H1 (cell line): Measurements from ENCODE around the gene MYL6B. TPM values are rescaled to one million over a fixed set of nuclear protein-coding genes. Genes with fewer than 3 reads are reported as not detected.

ENCODE experiments used
- CTCF ChIA-PET: fragments of 300-600 bp; sonication (Branson Sonifier 250); formaldehyde crosslinking; loops from one replicate; lab custom pipeline; 2021; ENCODE audit not compliant: partially characterized antibody; lab: Charles Lee
- POLR2A ChIA-PET: fragments of 300-600 bp; sonication (Branson Sonifier 250); formaldehyde crosslinking; loops from one replicate; lab custom pipeline; 2021; ENCODE audit warnings: inconsistent platforms; ENCODE audit not compliant: partially characterized antibody; lab: Charles Lee
- DNase-seq, 2 experiments: peaks; one replicate each; pipeline versions ENCODE4 v3.0.0 to v3.0.0-alpha.2; 2010 to 2022; ENCODE audit warnings: low spot score in 2 of 2, low read depth in 1 of 2, mixed read lengths in 1 of 2
- FAIRE-seq: peaks from 2 replicates; lab custom pipeline; 2011; peaks lifted over from hg19 to GRCh38; lab: Jason Lieb, UNC
- H2AFZ ChIP-seq: 2 replicates; pipeline ENCODE4 v1.8.1; 2012; ENCODE audit warnings: low read length, inconsistent platforms
- H2AK5ac ChIP-seq: 2 replicates; pipeline ENCODE4 v1.6.1; 2013; ENCODE audit warnings: low read depth, low read length
- H2BK120ac ChIP-seq: replicated peaks from 2 replicates; pipeline ENCODE3; 2013; ENCODE audit warnings: low read depth, low read length, inconsistent platforms
- H2BK12ac ChIP-seq: 2 replicates; pipeline ENCODE4 v1.6.1; 2013; ENCODE audit warnings: low read depth, low read length
- H2BK15ac ChIP-seq: 2 replicates; pipeline ENCODE4 v1.6.1; 2013; ENCODE audit warnings: low read length
- H2BK20ac ChIP-seq: 2 replicates; pipeline ENCODE4 v1.6.1; 2013; ENCODE audit warnings: low read length
- H2BK5ac ChIP-seq: 2 replicates; pipeline ENCODE4 v1.6.1; 2013; ENCODE audit warnings: low read depth, low read length
- H3K14ac ChIP-seq: 2 replicates; pipeline ENCODE4 v1.6.1; 2013; ENCODE audit warnings: inconsistent platforms; ENCODE audit not compliant: insufficient read length
- H3K18ac ChIP-seq: 2 replicates; pipeline ENCODE4 v1.6.1; 2013; ENCODE audit warnings: low read length; ENCODE audit errors: extremely low read depth
- H3K23ac ChIP-seq: 2 replicates; pipeline ENCODE4 v1.6.1; 2013; ENCODE audit warnings: inconsistent platforms; ENCODE audit not compliant: insufficient read length
- H3K23me2 ChIP-seq: 2 replicates; pipeline ENCODE4 v1.6.1; 2013; ENCODE audit warnings: low read depth, low read length
- H3K27ac ChIP-seq: 2 replicates; pipeline ENCODE4 v1.6.1; 2011; ENCODE audit warnings: low read depth, low read length, inconsistent platforms
- H3K27me3 ChIP-seq, 4 experiments: replicated peaks in 1 of 4; 1 replicate in 1 of 4; 2 replicates in 3 of 4; pipeline versions ENCODE4 v1.6.1 to v1.8.1; 2011 to 2013; ENCODE audit warnings: low read length in 3 of 4, mild to moderate bottlenecking in 3 of 4, inconsistent platforms in 2 of 4, mixed read lengths in 2 of 4, moderate library complexity in 1 of 4; ENCODE audit not compliant: control insufficient read depth in 3 of 4, insufficient read depth in 3 of 4; ENCODE audit errors: extremely low read depth in 1 of 4
- H3K36me3 ChIP-seq, 4 experiments: 2 replicates each; pipeline versions ENCODE4 v1.6.1 to v1.8.1; 2011 to 2013; ENCODE audit warnings: mild to moderate bottlenecking in 4 of 4, low read length in 3 of 4, moderate library complexity in 2 of 4, control low read depth in 1 of 4, inconsistent platforms in 1 of 4; ENCODE audit not compliant: insufficient read depth in 4 of 4, control insufficient read depth in 2 of 4
- H3K4ac ChIP-seq: replicated peaks from 2 replicates; pipeline ENCODE3; 2013; ENCODE audit warnings: low read length, low read depth, mixed read lengths, inconsistent platforms; ENCODE audit not compliant: insufficient read length
- H3K4me1 ChIP-seq, 4 experiments: replicated peaks in 1 of 4; 1 replicate in 1 of 4; 2 replicates in 3 of 4; pipeline versions ENCODE4 v1.6.1 to v1.8.1; 2011 to 2013; ENCODE audit warnings: low read length in 3 of 4, inconsistent platforms in 2 of 4, mixed read lengths in 1 of 4; ENCODE audit not compliant: insufficient read depth in 4 of 4, control insufficient read depth in 3 of 4
- H3K4me2 ChIP-seq, 2 experiments: 2 replicates each; pipeline versions ENCODE4 v1.6.1 to v1.8.1; 2011 to 2013; ENCODE audit warnings: low read depth in 2 of 2, low read length in 2 of 2, control low read depth in 1 of 2, inconsistent platforms in 1 of 2, mild to moderate bottlenecking in 1 of 2; ENCODE audit not compliant: insufficient read depth in 1 of 2
- H3K4me3 ChIP-seq, 4 experiments: fragments of 200-600, 300-600 bp in 1 of 4; sonication (generic), shearing (Covaris generic), sonication (Bioruptor Twin) in 1 of 4; 2 replicates each; pipeline versions ENCODE4 v1.5.1 to v1.8.1; 2011 to 2016; ENCODE audit warnings: low read length in 4 of 4, low read depth in 3 of 4, control low read depth in 2 of 4, inconsistent platforms in 2 of 4, mild to moderate bottlenecking in 2 of 4, mixed read lengths in 1 of 4, moderate library complexity in 1 of 4; ENCODE audit not compliant: insufficient read depth in 2 of 4; ENCODE audit errors: extremely low read depth in 1 of 4
- H3K56ac ChIP-seq: replicated peaks from 2 replicates; pipeline ENCODE3; 2013; ENCODE audit warnings: low read depth, mild to moderate bottlenecking, mixed read lengths, low read length, inconsistent platforms; ENCODE audit not compliant: insufficient read length
- H3K79me1 ChIP-seq: 2 replicates; pipeline ENCODE4 v1.6.1; 2013; ENCODE audit warnings: low read depth, low read length, control low read depth
- H3K79me2 ChIP-seq, 2 experiments: 2 replicates each; pipeline versions ENCODE4 v1.6.1 to v1.8.1; 2012 to 2013; ENCODE audit warnings: low read length in 2 of 2, mild to moderate bottlenecking in 2 of 2, inconsistent platforms in 1 of 2; ENCODE audit not compliant: insufficient read depth in 2 of 2, control insufficient read depth in 1 of 2
- H3K9ac ChIP-seq, 4 experiments: replicated peaks in 1 of 4; 1 replicate in 1 of 4; 2 replicates in 3 of 4; pipeline versions ENCODE4 v1.6.1 to v1.8.1; 2011 to 2013; ENCODE audit warnings: low read depth in 3 of 4, low read length in 3 of 4, control low read depth in 2 of 4, mild to moderate bottlenecking in 2 of 4, moderate library complexity in 2 of 4, inconsistent platforms in 1 of 4; ENCODE audit errors: extremely low read depth in 1 of 4
- H3K9me3 ChIP-seq, 2 experiments: 2 replicates each; pipeline versions ENCODE4 v1.6.1 to v1.8.1; 2012 to 2013; ENCODE audit warnings: mild to moderate bottlenecking in 2 of 2, moderate library complexity in 2 of 2, control low read depth in 1 of 2, inconsistent platforms in 1 of 2, low read depth in 1 of 2, low read length in 1 of 2, mixed read lengths in 1 of 2; ENCODE audit not compliant: insufficient read depth in 2 of 2
- H4K20me1 ChIP-seq, 2 experiments: replicated peaks in 1 of 2; 2 replicates each; pipeline versions ENCODE3 to v1.8.1; 2011 to 2013; ENCODE audit warnings: inconsistent platforms in 2 of 2, low read length in 2 of 2, mild to moderate bottlenecking in 1 of 2; ENCODE audit not compliant: insufficient read depth in 2 of 2, control insufficient read depth in 1 of 2
- H4K5ac ChIP-seq: 2 replicates; pipeline ENCODE4 v1.6.1; 2013; ENCODE audit warnings: low read length, low read depth, mixed read lengths, inconsistent platforms; ENCODE audit not compliant: insufficient read length
- H4K8ac ChIP-seq: 2 replicates; pipeline ENCODE4 v1.8.0; 2013; ENCODE audit warnings: mild to moderate bottlenecking, moderate library complexity, low read length, inconsistent platforms; ENCODE audit not compliant: insufficient read depth; ENCODE audit errors: extremely low read depth
- H4K91ac ChIP-seq: replicated peaks from 2 replicates; pipeline ENCODE3; 2013; ENCODE audit warnings: low read length, mixed read lengths, inconsistent platforms; ENCODE audit not compliant: insufficient read length
- BACH1 ChIP-seq: IDR thresholded peaks from 2 replicates; pipeline ENCODE4 v1.6.1; 2012; ENCODE audit warnings: low read length, improper control_type of control experiment
- CEBPB ChIP-seq: IDR thresholded peaks from 2 replicates; pipeline ENCODE4 v1.6.1; 2012; ENCODE audit warnings: low read depth, low read length
- CHD1 ChIP-seq: IDR thresholded peaks from 2 replicates; pipeline ENCODE4 v1.6.1; 2012; ENCODE audit warnings: low read depth, low read length, improper control_type of control experiment
- CREB1 ChIP-seq: IDR thresholded peaks from 2 replicates; pipeline ENCODE4 v1.6.1; 2012; ENCODE audit warnings: inconsistent platforms
- E2F6 ChIP-seq: IDR thresholded peaks from 2 replicates; pipeline ENCODE4 v1.6.1; 2012; ENCODE audit warnings: inconsistent platforms
- EGR1 ChIP-seq: IDR thresholded peaks from 2 replicates; pipeline ENCODE4 v1.6.1; 2011; ENCODE audit warnings: low read depth, low read length, borderline replicate concordance
- KDM4A ChIP-seq: IDR thresholded peaks from one replicate; pipeline ENCODE4 v1.7.1; 2012; ENCODE audit warnings: low read depth, mild to moderate bottlenecking, moderate library complexity, low read length, inconsistent platforms; ENCODE audit not compliant: severe bottlenecking
- NRF1 ChIP-seq: IDR thresholded peaks from 2 replicates; pipeline ENCODE4 v1.6.1; 2011; ENCODE audit warnings: mild to moderate bottlenecking, low read depth, low read length, improper control_type of control experiment
- PHF8 ChIP-seq: fragments of 200-600 bp; sonication (generic); conservative IDR thresholded peaks from 2 replicates; pipeline ENCODE4 v1.7.1; 2012; ENCODE audit warnings: low read depth, mild to moderate bottlenecking, inconsistent platforms, low read length, moderate library complexity
- RXRA ChIP-seq: IDR thresholded peaks from 2 replicates; pipeline ENCODE4 v1.6.1; 2011; ENCODE audit warnings: low read depth, mild to moderate bottlenecking, low read length, moderate library complexity; ENCODE audit not compliant: insufficient read depth
- SUZ12 ChIP-seq: fragments of 200-600 bp; sonication (generic); IDR thresholded peaks from 2 replicates; pipeline ENCODE4 v1.6.1; 2012; ENCODE audit warnings: mild to moderate bottlenecking, inconsistent platforms, low read length, moderate library complexity, mixed read lengths
- YY1 ChIP-seq: IDR thresholded peaks from 2 replicates; pipeline ENCODE4 v1.6.1; 2011; ENCODE audit warnings: low read depth, mild to moderate bottlenecking, low read length
- WGBS, 2 experiments: shearing (Covaris generic) in 1 of 2; methylation state at CpG; one replicate each; pipeline versions ENCODE4 v1.1.6 to v1.1.7; 2013 to 2015; ENCODE audit warnings: low lambda C conversion rate in 2 of 2, mixed read lengths in 2 of 2, inconsistent platforms in 1 of 2, low coverage in 1 of 2, missing lambda C conversion rate in 1 of 2; ENCODE audit not compliant: insufficient replicate concordance in 2 of 2, insufficient coverage in 1 of 2, insufficient read length in 1 of 2; ENCODE audit errors: extremely low coverage in 1 of 2, missing lambda C conversion rate in 1 of 2; 5-methylcytosine and 5-hydroxymethylcytosine counted together
- polyA plus RNA-seq, 7 experiments: library from polyadenylated mRNA; depleted of rRNA in 3 of 7; stranded (reverse) in 5 of 7; unstranded in 2 of 7; fragments of >200 nt in 5 of 7; fragments of 200-250 nt in 2 of 7; gene quantifications; 1 replicate in 5 of 7; 2 replicates in 1 of 7; 4 replicates in 1 of 7; pipeline versions ENCODE4 v1.2.1 to v1.2.3, GENCODE V29; 2011 to 2013; ENCODE audit warnings: missing spikeins in 2 of 7, mixed read lengths in 2 of 7
- total RNA-seq: library from RNA; stranded (reverse); fragmentation: NEBNext Ultra II Directional; extraction: Animal tissue kit (Norgen Biotek cat#: 25700); gene quantifications from 2 replicates; pipeline ENCODE4 v1.2.1, GENCODE V29; 2021

MYL6B gene
- total and polyA plus RNA-seq, 2 of the 8 experiments (the other 6 are each of a cell fraction or from before 2014, with no cell fraction given), result 163 to 202 TPM

DNA sequence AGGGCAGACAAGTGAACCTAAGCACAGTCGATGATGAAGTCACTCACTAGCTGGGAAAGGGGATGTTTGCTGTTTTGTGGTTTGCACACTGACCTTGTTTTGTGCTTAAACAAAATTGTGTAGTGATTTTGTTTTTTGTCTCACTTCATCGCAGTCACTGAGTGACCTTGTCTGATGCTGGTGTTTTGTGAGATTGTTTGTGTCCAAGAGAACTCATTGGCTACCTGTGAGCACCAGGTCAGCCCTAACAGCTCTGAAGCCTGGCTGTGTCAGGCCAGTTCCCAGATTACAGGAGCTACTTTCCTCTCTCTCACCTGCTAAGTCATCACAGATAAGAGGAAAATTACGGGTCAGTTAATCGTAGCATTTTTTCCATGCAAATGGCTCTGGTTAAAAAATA lies 28.3 kb upstream of the MYL6B start:
- H2BK120ac ChIP-seq, result no peak overlapping the region
- FAIRE-seq (no peak), DNase-seq (no peak)
- H2BK5ac ChIP-seq, result no peak overlapping the region
- no peaks in the 10 kb centered on the region; the same call in 1 of the 2 replicates for H3K79me1 ChIP-seq
- H4K20me1 ChIP-seq, result peaks cover 0 to 3% of the 10 kb centered on the region in 2 experiments
- no peak overlapping the region for H2AFZ ChIP-seq
- H3K56ac ChIP-seq, result no peak overlapping the region
- no peak overlapping the region for H2AK5ac ChIP-seq
- peaks cover 0 to 11% (median 7%) of the 10 kb centered on the region in 4 experiments; a peak in 5 of 7 replicates for H3K4me1 ChIP-seq
- no peaks in the 10 kb centered on the region for H3K27me3 ChIP-seq
- H3K9ac ChIP-seq, result no peak overlapping the region
- H2BK15ac ChIP-seq, result no peak overlapping the region
- H3K27ac ChIP-seq, result no peak overlapping the region
- POLR2A ChIA-PET, result interaction anchor here (0.7 to 2.2 kb wide), 10 partner anchors 9 to 186 kb away, joined by 3 to 6 read pairs (median 4); partner anchors contain the start of genes MYL6B and PA2G4
- no peak overlapping the region for H4K91ac ChIP-seq
- no peak overlapping the region for H3K23ac ChIP-seq
- no peak overlapping the region for H4K5ac ChIP-seq
- WGBS, 2 experiments, result 96% methylated on average over 4 of the region's 4 CpGs; no CpG with 5 or more reads in 1 of the 2 experiments
- H3K4ac ChIP-seq, result no peak overlapping the region
- H3K36me3 ChIP-seq, result peaks cover 0 to 9% (median 4%) of the 10 kb centered on the region in 4 experiments; a peak in 6 of 8 replicates
- H3K4me3 ChIP-seq, result no peak overlapping the region
- no peak overlapping the region for H4K8ac ChIP-seq
- H3K18ac ChIP-seq, result no peak overlapping the region
- H3K4me2 ChIP-seq, result no peak overlapping the region
- H3K79me2 ChIP-seq, result no peaks in the 10 kb centered on the region
- no peak overlapping the region for H2BK20ac ChIP-seq
- no peak overlapping the region for H3K14ac ChIP-seq
- CTCF ChIA-PET, result interaction anchor here (0.7 to 2.9 kb wide), 11 partner anchors 9 to 69 kb away, joined by 3 to 20 read pairs (median 3); partner anchors contain the start of gene SMARCC2
- peaks cover 9% of the 10 kb centered on the region for H3K23me2 ChIP-seq
- no peaks in the 10 kb centered on the region for H3K9me3 ChIP-seq
- no peak overlapping the region for H2BK12ac ChIP-seq
- TF ChIP-seq CEBPB (no peak), CREB1 (no peak), E2F6 (no peak), BACH1 (no peak), EGR1 (no peak), RXRA (no peak), CHD1 (no peak), SUZ12 (no peak), PHF8 (no peak), NRF1 (no peak), YY1 (no peak), KDM4A (no peak)
